Gastrocnemius medialis (tissue), 4 donors: ENCODE data around the gene RPA3. TPM values are rescaled to one million over a fixed set of nuclear protein-coding genes. Genes with fewer than 3 reads are reported as not detected.
A peak's percentile ranks its signal among the peaks of the same experiment; 100 is the strongest.

Source experiments
- ATAC-seq, 2 donors: fragments of 150-250 bp; one replicate each; pipeline ENCODE4 v1.9.1; 2016
- DNase-seq, 2 donors: peaks; one replicate each; pipeline ENCODE4 v3.0.0-alpha.2; 2019
- H3K27ac ChIP-seq, 4 donors: fragments of 200-600 bp; sonication (generic); 1 replicate in 1 of 4; 2 replicates in 3 of 4; pipeline ENCODE4 v1.5.1; 2016 to 2018; ENCODE audit warnings: mild to moderate bottlenecking in 2 of 4, moderate library complexity in 1 of 4
- H3K27me3 ChIP-seq, 3 donors: fragments of 200-600 bp; sonication (generic) in 2 of 3; 1 replicate in 1 of 3; 2 replicates in 2 of 3; pipeline versions ENCODE4 v1.5.1 to v1.6.0; 2016 to 2019; ENCODE audit warnings: mild to moderate bottlenecking in 1 of 3, moderate library complexity in 1 of 3
- H3K36me3 ChIP-seq, 2 donors: fragments of 200-600 bp; sonication (generic) in 1 of 2; one replicate each; pipeline ENCODE4 v1.5.1; 2017 to 2018
- H3K4me1 ChIP-seq, 2 donors: fragments of 200-600 bp; sonication (generic) in 1 of 2; one replicate each; pipeline ENCODE4 v1.5.1; 2016 to 2017; ENCODE audit warnings: mild to moderate bottlenecking in 2 of 2
- H3K4me3 ChIP-seq, 4 donors: fragments of 200-600 bp; sonication (generic) in 3 of 4; 1 replicate in 1 of 4; 2 replicates in 3 of 4; pipeline ENCODE4 v1.5.1; 2016 to 2019; ENCODE audit warnings: mild to moderate bottlenecking in 2 of 4
- H3K9me3 ChIP-seq, 3 donors: fragments of 200-600 bp; sonication (generic) in 2 of 3; 1 replicate in 1 of 3; 2 replicates in 2 of 3; pipeline ENCODE4 v1.5.1; 2016 to 2019
- CTCF ChIP-seq, 5 experiments: fragments of 450-650 bp in 3 of 5; fragments of 200-600 bp in 2 of 5; sonication (generic) in 2 of 5; IDR thresholded peaks in 4 of 5; conservative IDR thresholded peaks in 1 of 5; 1 replicate in 4 of 5; 2 replicates in 1 of 5; pipeline ENCODE4 v1.5.1; 2016 to 2019; ENCODE audit warnings: antibody characterized with exemption in 5 of 5, mild to moderate bottlenecking in 3 of 5, moderate library complexity in 3 of 5
- POLR2A ChIP-seq, 2 donors: fragments of 450-650 bp; IDR thresholded peaks; one replicate each; pipeline ENCODE4 v1.6.1; 2017; ENCODE audit warnings: antibody characterized with exemption in 2 of 2, mild to moderate bottlenecking in 2 of 2, moderate library complexity in 2 of 2
- in situ Hi-C, 4 donors: fragments of 200-750 bp; cut with MboI; loops; one replicate each; pipeline versions ENCODE4 v1.15.0 to v1.8.0; 2017; ENCODE audit warnings: low sequenced_read_pairs in 4 of 4
- intact Hi-C: fragments of 100-400 bp; cut with DNase I; formaldehyde crosslinking; loops from one replicate; pipeline ENCODE4 v1.15.1; 2023; ENCODE audit warnings: low total_unique reads
- total RNA-seq, 4 donors: library from RNA; depleted of rRNA; stranded (reverse); fragments of >200 nt; gene quantifications; one replicate each; pipeline versions ENCODE4 v1.1.0 to v1.2.3, GENCODE V29; 2016

RPA3 gene
- total RNA-seq, 4 donors from 2014 or later = 4.7 to 14.3 (median 12.5) TPM

GRCh38 chr7:7688956-7689355 is 29.5 kb downstream of the RPA3 start:
- TF ChIP-seq POLR2A (IDR thresholded peaks at IDR 0.05) = peak; percentile 23 to 45
- no peak for TF ChIP-seq CTCF (IDR thresholded peaks at IDR 0.05 in 4 of 5, conservative IDR thresholded peaks at IDR 0.05 in 1 of 5)
- no peaks in the 10 kb centered on the region for H3K9me3 ChIP-seq
- intact Hi-C loops (loop anchor here (2.0 to 5.0 kb wide), 2 partner anchors 30 to 47 kb away; partner anchors contain the start of genes RPA3 and UMAD1), in situ Hi-C loops (loop anchor here in 3 of 4 donors (10.0 to 25.0 kb wide), 3 partner anchors 66 to 526 kb away; partner anchors contain the start of gene GLCCI1 (in 1 of the 3))
- DNase-seq (peak; percentile 56 to 78), ATAC-seq (peak; percentile 96 to 97)
- H3K27ac ChIP-seq = peak overlapping the region; percentile 77 to 88 (median 78)
- H3K4me3 ChIP-seq = peak overlapping the region; percentile 23 to 45 (median 37)
- H3K27me3 ChIP-seq = no peaks in the 10 kb centered on the region
- H3K36me3 ChIP-seq = no peaks in the 10 kb centered on the region
- H3K4me1 ChIP-seq = peaks cover 9 to 31% of the 10 kb centered on the region in 2 donors

GRCh38 chr7:7688310-7688709 is 30.1 kb downstream of the RPA3 start:
- intact Hi-C loops = loop anchor here (2.0 to 5.0 kb wide), 2 partner anchors 30 to 46 kb away; partner anchors contain the start of genes RPA3 and UMAD1
- in situ Hi-C loops = loop anchor here in 3 of 4 donors (10.0 to 25.0 kb wide), 3 partner anchors 66 to 526 kb away; partner anchors contain the start of gene GLCCI1 (in 1 of the 3)
- TF ChIP-seq CTCF (IDR thresholded peaks at IDR 0.05 in 4 of 5, conservative IDR thresholded peaks at IDR 0.05 in 1 of 5) (no peak), POLR2A (IDR thresholded peaks at IDR 0.05) (no peak)
- no peak for DNase-seq
- Histone ChIP-seq H3K27me3 (no peaks in the 10 kb centered on the region), H3K9me3 (no peaks in the 10 kb centered on the region), H3K4me3 (peak overlapping the region; percentile 23 to 42 (median 29)), H3K4me1 (peaks cover 9 to 31% of the 10 kb centered on the region in 2 donors), H3K27ac (peak overlapping the region; percentile 77 to 88 (median 78)), H3K36me3 (no peaks in the 10 kb centered on the region)
- peak; percentile 37 to 63 for ATAC-seq

GRCh38 chr7:7687800-7688199 is 30.6 kb downstream of the RPA3 start:
- no peak for DNase-seq
- H3K36me3 ChIP-seq = no peaks in the 10 kb centered on the region
- H3K27me3 ChIP-seq = no peaks in the 10 kb centered on the region
- TF ChIP-seq CTCF (IDR thresholded peaks at IDR 0.05 in 4 of 5, conservative IDR thresholded peaks at IDR 0.05 in 1 of 5) (no peak), POLR2A (IDR thresholded peaks at IDR 0.05) (no peak)
- in situ Hi-C loops = loop anchor here in 3 of 4 donors (10.0 to 25.0 kb wide), 3 partner anchors 67 to 527 kb away; partner anchors contain the start of gene GLCCI1 (in 1 of the 3)
- H3K4me1 ChIP-seq = peaks cover 13 to 36% of the 10 kb centered on the region in 2 donors
- intact Hi-C loops = loop anchor here (2.0 to 5.0 kb wide), 2 partner anchors 31 to 45 kb away; partner anchors contain the start of genes RPA3 and UMAD1
- no peaks in the 10 kb centered on the region for H3K9me3 ChIP-seq
- peak overlapping the region; percentile 77 to 88 (median 78) for H3K27ac ChIP-seq
- H3K4me3 ChIP-seq = peak overlapping the region in 1 of 4 donors; percentile 42
- no peak for ATAC-seq

DNA sequence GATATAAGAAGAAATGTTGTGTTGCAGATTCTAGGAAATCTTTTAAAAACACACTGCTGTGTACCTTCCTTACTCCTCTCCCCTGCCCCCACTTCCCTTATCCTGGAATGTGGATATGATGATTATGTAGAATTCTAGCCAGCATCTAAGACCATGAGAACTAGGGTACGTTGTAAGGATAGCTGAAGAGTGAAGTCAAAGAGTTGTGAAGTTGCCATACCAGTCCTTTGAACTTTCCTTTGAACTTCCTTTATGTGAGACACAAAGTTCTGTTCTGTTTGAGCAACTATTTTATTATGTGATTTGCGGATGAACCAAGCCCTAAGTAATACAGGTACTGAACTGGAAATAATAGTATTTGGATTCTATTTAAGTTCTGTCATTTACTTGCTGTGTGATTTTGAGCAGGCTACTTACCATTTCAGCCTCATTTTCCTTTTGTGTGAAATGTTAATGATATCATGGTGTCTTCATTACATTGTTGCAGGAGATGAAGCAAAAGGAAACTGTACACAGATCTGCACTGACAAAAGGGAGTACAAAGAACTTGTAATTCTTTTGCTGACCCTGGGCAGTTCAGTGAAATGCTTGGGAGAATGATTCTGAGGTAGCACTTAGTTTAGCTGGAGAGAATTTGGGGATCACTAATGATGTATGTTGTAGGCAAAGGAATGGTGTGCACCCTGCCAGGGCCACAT is 31.4 kb downstream of the RPA3 start:
- intact Hi-C loops = loop anchor here (5.0 kb wide), 1 partner anchor 45 kb away; the partner anchor contains the start of gene UMAD1
- peak overlapping the region; percentile 77 to 88 (median 78) for H3K27ac ChIP-seq
- DNase-seq (no peak), ATAC-seq (no peak)
- H3K27me3 ChIP-seq = no peaks in the 10 kb centered on the region
- H3K36me3 ChIP-seq = no peaks in the 10 kb centered on the region
- no peak overlapping the region for H3K4me3 ChIP-seq
- peaks cover 21 to 44% of the 10 kb centered on the region in 2 donors for H3K4me1 ChIP-seq
- in situ Hi-C loops = loop anchor here in 3 of 4 donors (10.0 to 25.0 kb wide), 3 partner anchors 68 to 528 kb away; partner anchors contain the start of gene GLCCI1 (in 1 of the 3)
- no peak for TF ChIP-seq CTCF (IDR thresholded peaks at IDR 0.05 in 4 of 5, conservative IDR thresholded peaks at IDR 0.05 in 1 of 5)
- TF ChIP-seq POLR2A (IDR thresholded peaks at IDR 0.05) = no peak
- no peaks in the 10 kb centered on the region for H3K9me3 ChIP-seq
